ENCODE measurements around the gene CCDC171.
"Not testable (repeated sequence)": the region's sequence is repeated elsewhere in the genome, so short reads cannot be mapped to it uniquely, and the experiment has no call there.

Gene CCDC171

DNA sequence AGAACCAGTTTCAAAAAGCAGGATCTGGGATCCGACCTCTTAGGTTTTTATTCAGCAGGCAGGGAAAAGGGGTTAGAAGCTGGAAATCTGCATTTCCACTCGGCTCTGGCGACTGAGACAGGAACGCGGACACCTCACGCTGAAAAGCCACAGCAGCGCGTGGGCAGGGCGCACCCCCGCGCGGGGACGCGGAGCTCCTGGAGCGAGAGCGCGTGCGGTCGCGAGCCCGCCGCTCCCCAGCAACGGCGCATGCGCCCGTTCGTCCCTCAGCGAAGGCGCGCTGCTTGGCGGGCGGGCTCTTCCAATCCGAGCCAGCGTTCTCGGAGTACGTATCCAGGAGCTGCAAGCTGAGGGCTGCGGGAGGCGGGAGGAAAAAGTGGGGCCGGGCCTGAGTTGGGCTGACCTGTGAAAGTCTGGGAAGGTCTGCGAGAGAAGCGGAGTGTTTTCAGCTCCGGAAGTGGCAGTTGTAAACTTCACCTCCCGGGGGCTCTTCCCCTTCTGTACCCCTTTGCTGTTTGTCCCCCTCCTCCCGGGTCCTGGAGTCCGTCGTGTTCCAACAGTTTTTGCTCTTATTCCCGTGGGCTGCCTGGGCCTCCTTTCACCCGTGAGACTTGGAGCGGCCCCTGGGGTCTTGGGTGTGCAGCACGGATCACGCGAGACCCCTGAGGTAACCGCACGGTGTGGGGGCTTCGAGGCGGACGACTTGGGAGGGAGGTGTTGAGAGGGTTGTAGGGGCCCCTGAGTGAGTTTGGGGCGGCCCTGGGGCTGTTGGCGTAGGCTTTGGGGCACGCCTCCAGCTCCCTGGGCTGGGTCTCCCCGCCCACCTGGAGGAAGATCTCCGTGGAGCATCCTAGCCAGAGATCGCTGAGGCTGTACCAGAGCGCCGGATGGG, at the start of gene CCDC171:
Gene CCDC171, plus strand, starts transcription at position 408 of the 892 bp plus-strand sequence. CDS start 11,046 bp downstream, outside the sequence.
- DNase-seq = peak; percentile 75 to 85 (median 81)

DNA sequence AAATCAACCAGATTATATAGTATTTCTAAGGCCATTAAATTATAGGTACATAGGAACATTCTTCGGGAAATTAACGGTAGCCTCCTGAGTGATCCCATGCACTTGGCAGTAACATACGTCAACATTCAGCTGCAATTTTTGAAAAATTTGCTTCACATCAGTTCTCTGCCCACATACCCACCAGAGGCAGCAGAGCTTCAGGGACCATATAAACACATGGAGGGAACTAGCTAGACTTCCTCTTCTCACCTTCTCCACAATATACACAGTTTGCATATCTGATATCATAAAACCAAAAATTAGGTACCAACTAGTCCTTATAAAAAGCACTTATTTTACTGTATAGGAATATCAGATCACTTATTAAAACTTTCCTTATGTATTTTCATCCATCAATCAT, 46.9 kb upstream of the CCDC171 start:
- peak in 1 of 6 experiments; percentile 5 for DNase-seq

DNA sequence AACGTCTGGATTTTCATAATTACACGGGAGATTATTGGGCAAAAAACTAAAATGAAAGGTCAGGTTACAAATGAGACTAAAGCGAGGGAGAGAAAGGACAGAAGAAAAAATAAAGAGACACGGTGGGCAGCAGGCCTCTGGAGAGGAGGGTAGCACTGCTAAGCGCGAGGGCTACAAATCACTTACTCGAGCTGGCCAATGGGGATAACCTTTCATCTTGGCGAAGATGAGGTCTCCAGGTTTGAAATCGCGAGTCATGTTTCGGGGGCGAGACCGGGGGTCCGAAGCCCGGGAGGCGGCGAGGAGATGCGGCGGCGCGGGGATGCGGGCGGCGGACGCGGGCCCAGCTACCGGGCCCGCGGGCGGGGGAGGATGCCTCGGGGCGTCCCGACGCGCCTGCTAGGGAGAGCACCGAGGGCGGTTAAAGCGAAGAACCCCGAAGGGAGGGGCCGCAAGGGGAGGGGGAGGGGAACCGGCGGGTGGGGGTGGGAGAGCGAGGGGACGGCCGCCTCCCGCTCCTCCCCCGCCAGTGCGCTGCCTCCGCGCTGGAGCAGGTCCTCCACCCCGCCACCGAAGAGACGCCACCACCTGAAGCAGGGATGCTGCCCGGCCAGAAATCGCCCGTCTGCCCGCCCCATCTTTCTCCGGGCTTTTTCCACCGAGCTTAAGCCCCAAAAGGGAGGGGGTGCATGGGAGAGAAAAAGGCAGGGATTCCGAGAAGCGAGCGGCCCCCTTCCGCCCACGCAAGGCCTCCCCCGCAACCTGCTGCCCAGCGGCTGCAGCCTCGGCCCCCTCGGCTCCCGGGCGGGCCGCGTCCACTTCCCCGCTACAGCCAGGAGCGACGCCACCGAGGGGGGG, 42.7 kb upstream of the CCDC171 start:
- peak; percentile 41 to 73 (median 62) for DNase-seq

DNA sequence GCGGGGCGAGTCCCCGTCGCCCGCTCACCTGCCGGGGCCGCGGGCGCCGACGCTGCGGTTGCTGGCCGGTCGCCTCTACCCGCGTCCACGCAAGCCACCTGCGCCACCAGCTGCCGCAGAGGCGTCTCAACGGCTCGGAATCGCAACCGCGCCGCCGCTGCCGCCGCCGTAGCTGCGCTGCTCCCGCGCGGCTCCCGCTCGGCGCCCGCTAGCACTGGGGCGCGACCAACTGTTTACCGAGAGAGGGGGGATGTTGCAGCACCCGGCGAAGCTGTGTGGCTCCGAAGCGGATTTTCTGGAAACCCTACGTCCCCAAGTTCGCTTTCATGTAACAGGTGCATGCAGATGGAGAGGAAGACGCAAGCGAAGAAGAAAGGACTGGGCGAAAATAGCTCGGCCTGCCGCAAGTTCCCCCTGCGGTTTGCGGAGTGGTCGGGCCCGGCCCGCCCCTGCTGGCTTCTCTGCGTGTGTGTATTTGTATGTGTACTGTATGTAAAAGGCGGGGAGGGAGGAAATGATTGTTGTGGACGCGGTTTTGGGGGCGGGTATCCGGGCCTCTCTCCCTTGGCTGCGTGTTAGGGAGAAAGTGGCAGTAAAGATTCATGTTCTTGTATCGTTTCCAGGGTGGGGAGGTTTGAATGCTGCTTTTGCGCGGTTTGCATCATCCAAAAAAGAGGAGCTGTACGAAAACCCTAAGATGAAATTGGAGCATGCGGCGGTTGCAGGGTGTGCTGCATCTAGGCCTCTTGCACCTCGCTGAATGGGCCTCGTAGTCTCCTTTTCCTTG, 41.9 kb upstream of the CCDC171 start, which contains the start of gene PSIP1:
Gene PSIP1, minus strand, starts transcription at position 182 of the 787 bp plus-strand sequence. CDS start 782 bp downstream, outside the sequence.
- DNase-seq = peak; percentile 82 to 97 (median 90)

DNA sequence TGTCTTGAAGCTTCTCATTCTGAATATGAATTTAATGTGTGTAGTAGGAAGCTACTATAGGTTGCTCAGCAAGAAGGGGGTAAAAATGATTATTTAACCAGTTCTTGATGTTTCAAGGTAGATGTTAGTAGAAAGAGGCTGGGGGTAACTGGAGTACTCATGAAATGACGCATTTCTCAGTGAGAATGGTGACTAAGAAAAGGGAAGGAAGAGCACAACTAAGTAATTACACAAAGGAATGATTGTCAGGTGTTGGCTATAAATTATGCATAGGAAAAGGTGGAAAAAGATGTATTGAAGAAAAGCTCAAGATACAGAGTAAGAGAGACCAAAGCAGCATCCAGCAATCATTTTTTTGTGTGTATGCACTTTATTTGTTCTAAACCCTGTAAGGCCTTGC, 40.6 kb upstream of the CCDC171 start:
- no peak for DNase-seq

DNA sequence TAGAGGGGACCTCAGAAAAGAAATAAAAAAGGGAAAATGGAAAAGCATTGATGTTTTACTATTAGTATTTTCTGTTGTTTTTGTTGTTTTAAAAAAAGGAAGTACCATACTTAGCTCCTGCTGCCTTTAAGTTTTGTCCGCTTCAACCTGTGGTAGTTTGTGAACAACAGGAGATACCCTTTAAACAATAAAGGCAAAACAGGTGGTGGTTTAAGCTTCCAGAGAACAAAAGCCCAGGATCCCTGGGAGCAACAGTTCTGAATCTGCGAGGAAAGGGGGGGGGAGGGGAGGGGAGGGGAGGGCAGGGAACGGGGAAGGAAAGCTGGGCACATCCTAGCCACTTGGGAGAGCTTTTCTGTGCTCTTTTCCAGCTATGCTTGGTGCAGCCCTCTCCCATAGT, 40.0 kb upstream of the CCDC171 start:
- DNase-seq = no peak

DNA sequence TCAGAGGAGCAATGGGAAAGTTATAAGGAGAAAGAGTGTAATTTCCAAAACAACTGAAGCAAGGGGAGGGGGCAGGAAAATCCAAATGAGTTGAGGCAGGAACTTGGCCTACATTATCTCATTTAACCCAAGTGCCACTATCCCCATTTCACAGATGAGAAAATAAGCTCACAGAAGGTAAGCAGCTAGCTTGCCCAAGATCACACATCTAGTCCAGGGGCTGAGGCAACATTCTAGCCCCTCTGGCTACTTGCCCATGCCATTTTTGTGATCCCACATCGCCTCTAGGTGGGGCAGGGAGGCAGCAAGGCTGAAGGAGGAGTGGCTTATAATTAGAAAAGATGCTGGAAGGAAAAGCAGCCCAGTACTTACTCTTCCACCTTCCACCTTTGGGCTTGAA, 39.5 kb upstream of the CCDC171 start:
- DNase-seq = no peak

DNA sequence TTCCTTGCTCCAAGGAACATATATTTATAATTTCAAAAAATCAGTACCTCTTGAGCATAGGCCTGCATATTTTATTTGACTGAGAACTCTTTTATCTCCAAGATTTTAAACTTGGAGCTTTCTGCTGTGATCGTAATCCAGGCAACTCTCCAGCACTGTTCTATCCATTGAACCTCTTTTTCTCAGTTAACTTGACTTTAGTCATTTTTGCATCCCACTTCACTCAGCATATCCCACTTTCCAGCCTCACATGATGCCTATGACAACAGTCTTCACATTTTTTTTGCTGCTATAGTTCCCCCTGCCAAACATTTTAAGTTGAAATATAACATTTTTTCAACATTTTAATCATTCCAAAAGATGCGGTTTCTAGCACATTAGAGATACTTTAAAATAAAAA, 33.0 kb upstream of the CCDC171 start:
- no peak for DNase-seq

DNA sequence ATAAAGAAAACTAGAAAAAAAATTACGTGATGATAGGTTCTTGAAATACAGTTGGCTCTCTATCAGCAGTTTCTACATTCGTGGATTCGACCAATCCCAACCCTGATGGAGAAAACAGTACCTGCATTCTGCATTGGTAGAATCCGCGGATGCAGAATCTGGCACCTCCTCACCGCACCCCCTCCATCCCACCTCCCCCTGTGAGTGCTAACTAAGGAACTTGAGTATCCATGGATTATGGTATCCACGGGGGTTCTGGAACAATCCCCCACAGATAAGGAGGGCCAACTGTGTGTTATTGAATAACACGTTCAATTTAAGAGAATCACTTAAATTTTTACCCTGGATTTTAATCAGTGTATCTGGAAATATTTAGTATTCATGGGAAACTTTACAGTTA, 31.6 kb upstream of the CCDC171 start:
- DNase-seq = no peak

DNA sequence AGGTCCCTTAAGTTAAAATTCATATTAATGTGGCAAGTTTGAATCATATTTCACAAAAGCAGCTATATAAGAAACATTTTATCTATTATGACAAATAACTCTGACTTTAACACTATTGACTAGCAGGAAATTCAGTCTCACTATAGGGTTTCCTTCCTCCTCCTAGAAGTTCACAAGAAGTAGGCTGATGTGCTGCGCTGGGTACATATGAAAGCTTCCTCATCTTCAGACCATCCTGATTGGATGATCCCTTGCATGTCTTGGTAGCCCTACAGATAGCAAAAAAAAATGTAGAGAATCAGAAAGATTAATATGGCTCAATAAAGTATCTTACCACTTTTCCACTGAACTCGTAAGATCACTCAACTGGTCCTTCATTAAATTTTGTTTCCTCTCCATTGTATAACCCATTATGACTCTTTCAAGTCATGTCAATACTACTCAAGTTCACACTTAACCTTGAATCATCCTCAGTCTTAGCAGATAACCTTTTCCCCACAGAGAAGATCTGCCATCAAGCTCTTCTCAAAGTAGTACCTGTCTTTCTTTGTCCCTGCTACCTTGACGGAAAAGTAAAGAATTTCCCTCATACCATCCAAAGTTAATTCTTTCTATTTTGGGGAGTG, 30.6 kb upstream of the CCDC171 start:
- DNase-seq = no peak

DNA sequence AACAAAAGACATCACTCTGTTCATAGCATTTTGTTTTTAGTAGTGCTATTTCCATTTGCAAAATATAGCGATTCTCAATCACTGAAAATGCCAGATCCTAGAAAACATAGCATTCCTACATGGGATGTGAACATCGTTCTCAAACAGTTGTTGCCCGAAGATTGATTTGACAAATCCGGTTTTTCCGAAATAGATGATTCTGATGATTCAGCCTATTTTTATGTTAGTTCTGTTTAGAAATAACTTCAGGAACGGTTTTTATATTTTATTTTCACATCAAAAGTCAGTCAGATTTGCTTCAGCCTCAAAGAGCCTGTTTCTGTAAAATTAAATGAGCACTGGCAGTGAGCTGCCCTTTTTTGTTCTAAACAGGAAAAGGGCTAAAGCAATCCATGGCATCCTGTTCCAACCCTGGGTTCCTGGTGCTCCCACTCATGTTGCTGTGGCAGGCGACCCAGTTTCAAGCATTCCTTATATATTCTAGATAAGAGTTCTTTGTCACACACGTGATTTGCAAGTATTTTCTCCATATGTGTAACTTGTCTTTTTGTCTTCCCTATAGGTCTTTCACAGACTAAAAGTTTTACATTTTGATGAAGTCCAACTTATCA, 27.9 kb upstream of the CCDC171 start:
- DNase-seq = no peak

DNA sequence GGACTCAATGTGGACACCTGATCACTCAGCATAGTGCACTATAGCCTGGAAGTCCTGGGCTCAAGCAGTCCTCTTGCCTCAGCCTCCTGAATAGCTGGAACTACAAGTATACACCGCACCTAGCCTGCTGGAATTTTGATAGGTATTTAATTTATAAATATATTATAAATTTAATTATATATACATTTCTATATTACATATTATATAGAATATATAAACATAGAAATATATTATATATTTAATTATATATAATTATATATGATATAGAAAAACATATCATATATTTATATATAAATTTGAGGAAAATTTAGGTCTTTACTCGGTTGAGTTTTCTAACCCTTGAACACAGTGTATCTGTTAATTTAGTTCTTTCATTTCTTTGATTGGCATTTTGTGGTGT, 26.9 kb upstream of the CCDC171 start:
- DNase-seq = no peak

DNA sequence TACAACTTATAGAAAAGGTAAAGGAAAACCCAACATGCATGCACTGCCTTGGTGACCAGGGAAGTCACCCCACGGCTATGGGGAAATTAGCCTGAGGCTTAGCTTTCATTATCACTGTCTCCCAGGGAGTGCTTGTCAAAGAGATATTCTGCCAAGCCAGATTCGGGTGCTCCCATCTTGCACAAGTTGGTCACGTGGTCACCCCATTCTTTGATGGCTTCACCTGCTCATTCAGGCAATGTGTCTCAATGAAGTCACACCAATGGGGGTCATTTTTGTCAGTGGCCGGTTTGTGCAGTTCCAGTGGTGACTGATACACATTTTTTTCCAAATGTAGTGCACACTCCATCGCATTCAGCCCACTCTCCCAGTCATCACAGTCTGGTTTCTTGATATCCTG, 25.8 kb upstream of the CCDC171 start:
- DNase-seq = not testable (repeated sequence)

DNA sequence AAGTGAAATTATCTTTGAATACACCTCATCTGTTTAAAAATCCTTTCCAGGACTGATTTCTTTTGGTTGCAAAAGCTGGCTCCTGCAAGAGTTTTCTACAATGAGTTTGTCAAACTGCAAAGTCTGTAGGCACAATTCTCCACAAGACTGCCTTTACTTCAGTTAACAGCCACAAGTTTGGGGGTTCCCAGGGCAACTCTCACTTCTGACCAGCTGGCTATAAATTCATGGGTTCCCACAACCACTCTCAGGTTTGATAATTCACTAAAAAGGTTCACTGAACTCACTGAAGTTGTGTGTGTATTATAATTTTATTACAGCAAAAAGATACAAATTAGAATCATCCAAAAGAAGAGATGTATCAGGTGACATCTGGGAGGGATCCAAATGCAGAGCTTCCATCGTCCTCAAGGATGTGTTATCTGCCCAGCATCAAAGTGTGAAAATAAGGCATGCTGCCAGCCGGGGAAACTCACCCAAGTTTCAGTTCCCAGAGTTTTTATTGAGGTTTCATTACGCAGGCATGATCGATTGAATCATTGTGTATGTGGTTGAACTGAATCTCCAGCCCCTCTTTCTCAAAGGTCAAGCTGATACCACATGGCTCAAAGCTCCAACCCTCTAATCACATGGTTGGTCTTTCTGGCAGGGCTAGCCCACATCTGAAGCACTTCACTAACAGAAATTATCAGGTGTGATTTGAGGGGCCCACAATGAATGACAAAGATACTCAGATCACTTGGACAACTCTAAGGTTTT, 23.1 kb upstream of the CCDC171 start:
- no peak for DNase-seq

DNA sequence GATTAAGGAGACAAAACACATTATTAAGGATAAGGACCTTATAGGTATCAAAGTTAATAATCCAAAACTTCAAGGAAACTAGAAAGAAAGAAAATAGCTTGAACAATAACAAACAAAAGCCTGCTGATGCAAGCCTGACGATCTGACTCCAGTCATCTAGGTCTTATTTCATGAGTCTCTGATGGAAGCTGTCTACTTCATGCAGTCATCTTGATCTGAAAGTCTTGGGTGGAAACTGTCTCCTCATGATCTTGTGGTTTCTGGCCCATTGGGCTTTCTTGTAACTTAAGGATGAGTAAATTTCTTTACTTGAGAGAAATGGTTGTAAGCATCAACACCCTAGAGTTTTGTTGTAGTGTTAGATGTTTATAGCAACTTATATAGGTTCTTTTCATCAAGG, 21.5 kb upstream of the CCDC171 start:
- no peak for DNase-seq

DNA sequence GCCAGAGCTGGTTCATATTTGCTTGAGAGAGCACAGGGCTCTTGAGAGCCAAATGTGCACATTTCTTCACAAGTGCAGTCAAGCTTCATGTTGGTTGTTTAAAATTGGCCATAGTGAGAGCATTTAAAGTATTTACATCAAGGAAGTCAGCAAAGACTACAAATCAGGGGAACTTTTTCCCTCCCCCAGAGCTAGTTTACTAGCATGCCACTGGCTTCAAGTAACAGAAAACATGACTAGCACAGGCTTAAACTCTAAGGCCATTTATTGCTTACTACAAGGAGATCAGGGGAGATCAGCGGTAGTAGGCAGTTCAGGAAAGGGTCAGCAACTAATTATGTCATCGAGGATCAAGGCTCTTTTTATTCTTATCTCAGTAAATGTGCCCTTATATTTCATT, 11.0 kb upstream of the CCDC171 start:
- DNase-seq = no peak

DNA sequence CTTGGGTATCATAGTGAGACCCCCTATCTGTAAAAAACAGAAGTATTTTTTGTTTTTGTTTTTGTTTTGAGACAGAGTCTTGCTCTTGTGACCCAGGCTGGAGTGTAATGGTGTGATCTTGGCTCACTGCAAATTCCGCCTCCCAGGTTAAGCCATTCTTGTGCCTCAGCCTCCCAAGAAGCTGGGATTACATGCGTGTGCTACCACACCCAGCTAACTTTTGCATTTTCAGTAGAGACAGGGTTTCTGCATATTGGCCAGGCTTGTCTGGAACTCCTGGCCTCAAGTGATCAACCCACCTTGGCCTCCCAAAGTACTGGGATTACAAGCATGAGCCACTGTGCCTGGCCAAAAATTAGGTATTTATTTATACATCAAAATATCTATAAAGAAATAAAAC, 10.2 kb upstream of the CCDC171 start:
- DNase-seq = no peak

DNA sequence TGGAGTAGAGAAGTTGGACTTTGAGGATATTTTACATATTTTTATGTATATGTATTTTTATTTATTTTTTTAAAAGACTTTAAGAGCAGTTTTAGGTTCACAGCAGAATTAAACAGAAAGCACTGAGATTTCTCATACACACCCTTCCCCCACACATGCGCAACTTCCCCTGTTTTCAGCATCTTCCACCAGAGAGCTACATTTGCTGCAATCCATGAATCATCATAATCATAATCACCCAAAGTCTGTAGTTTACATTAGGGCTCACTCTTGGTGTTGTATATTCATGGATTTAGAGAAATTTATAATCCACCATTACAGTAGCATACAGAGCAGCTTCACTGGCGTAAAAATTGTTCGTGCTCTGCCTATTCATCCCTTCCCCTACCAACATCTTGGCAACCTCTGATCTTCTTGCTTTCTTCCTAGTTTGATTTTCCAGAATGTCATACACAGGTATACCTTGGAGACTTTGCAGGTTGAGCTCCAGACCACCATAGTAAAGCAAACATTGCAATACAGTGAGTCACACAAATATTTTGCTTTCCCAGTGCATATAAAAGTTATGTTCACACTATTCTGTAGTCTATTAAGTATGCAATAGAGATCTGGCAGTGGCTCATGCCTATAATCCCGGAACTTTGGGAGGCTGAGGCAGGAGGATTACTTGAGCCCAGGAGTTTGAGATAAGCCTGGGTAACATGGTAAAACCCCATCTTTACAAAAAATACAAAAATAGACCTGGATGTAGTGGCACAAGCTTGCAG, 9.6 kb upstream of the CCDC171 start:
- no peak for DNase-seq

DNA sequence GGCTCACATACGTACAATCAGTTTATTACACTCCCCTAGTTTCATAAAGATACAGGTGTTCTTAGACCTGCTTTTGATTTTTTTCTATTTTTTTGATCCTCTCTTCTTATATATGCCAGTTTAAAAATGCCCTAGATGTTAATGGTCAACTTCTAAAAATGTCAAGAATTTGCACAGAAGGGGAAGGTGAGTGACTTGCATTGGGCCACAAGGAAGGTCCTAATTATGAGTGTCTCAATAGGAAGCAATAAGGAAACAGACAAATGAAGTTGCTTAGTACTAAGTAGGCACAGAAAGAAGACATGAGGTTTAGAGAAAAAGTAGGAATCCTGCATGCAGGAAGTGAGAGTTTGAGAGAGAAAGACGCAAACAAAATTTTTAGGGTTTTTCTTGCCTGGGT, 3.2 kb upstream of the CCDC171 start:
- no peak for DNase-seq

DNA sequence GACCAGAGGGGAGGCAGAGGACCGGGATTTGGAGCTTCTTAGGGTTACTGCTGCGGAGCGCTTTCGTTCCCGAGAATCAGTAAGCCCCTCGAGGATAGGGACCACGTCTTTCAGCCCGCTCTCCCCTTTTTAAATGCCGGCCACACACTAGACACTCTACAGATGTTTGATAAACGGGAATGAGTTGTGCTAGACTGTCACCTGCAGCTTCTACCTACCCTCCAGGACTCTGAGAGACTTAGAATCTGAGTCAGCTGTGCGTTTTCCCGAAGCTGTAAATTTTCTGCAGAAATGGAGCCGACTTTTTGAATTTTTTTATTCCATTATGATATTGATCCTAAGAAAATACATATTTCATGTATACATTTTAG, 670 bp downstream of the CCDC171 start:
- DNase-seq = peak in 1 of 6 experiments; percentile 44

Data from stimulated activated naive CD4-positive, alpha-beta T cell (primary cell).